ENCODE measurements around the gene CNOT3.

DNA sequence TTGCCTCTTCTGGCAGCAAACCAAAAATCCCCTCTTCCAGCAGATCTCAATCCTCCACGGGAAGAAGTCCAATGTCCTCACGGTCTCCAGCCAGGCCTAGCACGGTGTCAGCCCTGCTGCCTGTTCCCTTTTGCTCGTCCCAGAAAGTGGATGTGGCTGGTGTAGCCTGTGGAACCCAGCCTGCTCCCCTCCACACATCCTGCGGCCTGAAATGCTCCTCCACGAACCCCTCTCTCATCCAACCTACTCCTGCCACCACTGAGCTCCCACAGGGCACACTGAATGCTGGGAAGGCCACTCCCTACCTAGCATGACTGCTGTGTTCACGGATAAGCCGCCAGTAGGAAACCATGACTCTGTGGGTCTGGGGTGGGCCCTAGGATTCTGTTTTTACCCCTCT lies 48.8 kb downstream of the CNOT3 start:
- TF ChIP-seq ZNF274 (IDR thresholded peaks at IDR 0.05; ENCODE audit: low read depth, low read length) (no peak), SUZ12 (IDR thresholded peaks at IDR 0.05; ENCODE audit: extremely low read depth, insufficient read depth, insufficient read length) (no peak), YY1 (IDR thresholded peaks at IDR 0.05; ENCODE audit: insufficient read depth, insufficient read length) (no peak)

Data from NT2/D1 (cell line).